ENCODE results near the gene SYNPR. TPM values are rescaled to one million over a fixed set of nuclear protein-coding genes. Genes with fewer than 3 reads are reported as not detected.

SYNPR gene
- total RNA-seq = not detected in 2 replicates
- long read RNA-seq = 0 reads

DNA sequence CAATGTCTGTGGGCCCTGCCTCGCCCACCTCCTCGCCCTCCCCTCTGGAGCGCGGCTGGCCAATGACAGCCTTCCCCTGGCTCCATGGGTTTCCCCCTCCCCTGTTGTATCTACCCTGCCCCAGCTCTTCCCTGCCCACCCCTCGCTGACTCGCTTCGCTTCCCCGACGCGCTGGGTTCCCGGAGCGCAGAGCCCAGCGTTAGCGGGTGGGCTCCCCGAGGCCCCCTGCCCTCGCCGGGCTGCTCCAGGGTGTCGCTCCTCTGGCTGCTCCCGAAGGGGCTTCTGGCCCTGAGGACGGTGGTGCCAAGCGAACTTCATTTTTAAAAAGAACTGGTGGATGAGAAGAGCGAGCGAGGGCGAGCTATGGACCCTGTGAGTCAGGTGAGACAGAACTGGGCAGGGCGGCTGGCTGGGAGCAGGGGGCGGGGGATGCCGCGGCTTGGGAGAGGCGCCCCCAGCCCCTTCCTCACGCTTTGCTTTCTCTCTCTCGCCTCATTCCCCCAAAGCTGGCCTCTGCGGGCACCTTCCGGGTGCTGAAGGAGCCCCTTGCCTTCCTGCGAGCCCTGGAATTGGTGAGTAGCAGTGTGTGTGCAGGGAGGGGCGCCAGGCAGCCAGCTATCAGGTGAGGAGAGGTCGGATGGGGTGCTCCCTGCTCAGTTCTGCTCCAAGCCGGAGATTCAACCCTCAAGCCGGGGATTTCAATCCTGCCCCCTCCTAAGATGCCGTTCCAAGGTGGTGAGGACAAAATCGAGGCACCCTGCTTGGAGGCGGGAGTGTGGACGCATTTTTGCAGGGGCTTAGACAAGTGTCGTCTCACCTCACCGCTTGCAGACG is at the start of gene SYNPR:
Gene SYNPR, plus strand, starts transcription at position 138 of the 834 bp plus-strand sequence.
- H3K4me1 Mint-ChIP-seq = peaks cover 11% of the 10 kb centered on the region
- no peaks in the 10 kb centered on the region for H3K9me3 Mint-ChIP-seq
- H3K36me3 Mint-ChIP-seq (ENCODE audit: low read depth) = no peaks in the 10 kb centered on the region
- peaks cover 88% of the 10 kb centered on the region for H3K27me3 Mint-ChIP-seq (ENCODE audit: low read depth)
- H3K27ac Mint-ChIP-seq (ENCODE audit: unreplicated experiment) = no peak within 1 kb of the TSS
- TF ChIP-seq, protein P1, sequence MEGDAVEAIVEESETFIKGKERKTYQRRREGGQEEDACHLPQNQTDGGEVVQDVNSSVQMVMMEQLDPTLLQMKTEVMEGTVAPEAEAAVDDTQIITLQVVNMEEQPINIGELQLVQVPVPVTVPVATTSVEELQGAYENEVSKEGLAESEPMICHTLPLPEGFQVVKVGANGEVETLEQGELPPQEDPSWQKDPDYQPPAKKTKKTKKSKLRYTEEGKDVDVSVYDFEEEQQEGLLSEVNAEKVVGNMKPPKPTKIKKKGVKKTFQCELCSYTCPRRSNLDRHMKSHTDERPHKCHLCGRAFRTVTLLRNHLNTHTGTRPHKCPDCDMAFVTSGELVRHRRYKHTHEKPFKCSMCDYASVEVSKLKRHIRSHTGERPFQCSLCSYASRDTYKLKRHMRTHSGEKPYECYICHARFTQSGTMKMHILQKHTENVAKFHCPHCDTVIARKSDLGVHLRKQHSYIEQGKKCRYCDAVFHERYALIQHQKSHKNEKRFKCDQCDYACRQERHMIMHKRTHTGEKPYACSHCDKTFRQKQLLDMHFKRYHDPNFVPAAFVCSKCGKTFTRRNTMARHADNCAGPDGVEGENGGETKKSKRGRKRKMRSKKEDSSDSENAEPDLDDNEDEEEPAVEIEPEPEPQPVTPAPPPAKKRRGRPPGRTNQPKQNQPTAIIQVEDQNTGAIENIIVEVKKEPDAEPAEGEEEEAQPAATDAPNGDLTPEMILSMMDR (conservative IDR thresholded peaks at IDR 0.05) = no peak
- DNase-seq (ENCODE audit: low read depth, low spot score) = no peak
- H3K4me3 Mint-ChIP-seq = peak within 1 kb of the TSS; percentile 80

DNA sequence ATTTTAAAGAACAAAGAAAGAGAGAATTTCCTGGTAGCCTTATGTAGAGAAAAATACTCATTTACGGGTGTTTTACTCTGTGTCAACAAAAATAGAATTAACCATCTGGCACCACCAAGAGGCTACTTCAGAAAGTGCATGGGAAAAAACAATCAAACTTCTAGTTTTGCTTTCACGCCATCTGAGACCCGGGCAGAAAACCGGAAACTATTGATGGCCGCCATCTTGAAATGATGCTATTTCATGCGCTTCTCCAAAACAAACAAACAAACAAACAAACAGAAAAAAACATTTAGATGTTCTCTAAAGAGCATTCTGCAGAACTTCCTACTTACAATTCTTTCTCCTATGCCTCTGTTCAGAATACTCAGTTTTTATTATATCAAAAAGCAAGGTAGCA is 49.4 kb upstream of the SYNPR start:
- Mint-ChIP-seq H3K9me3 (peaks cover 5% of the 10 kb centered on the region), H3K4me3 (no peak overlapping the region), H3K27ac (ENCODE audit: unreplicated experiment) (no peak overlapping the region), H3K36me3 (ENCODE audit: low read depth) (no peaks in the 10 kb centered on the region), H3K27me3 (ENCODE audit: low read depth) (peaks cover 13% of the 10 kb centered on the region), H3K4me1 (peaks cover 10% of the 10 kb centered on the region)
- TF ChIP-seq, protein P1 (conservative IDR thresholded peaks at IDR 0.05) = peak; percentile 80
- DNase-seq (ENCODE audit: low read depth, low spot score) = peak; percentile 13

DNA sequence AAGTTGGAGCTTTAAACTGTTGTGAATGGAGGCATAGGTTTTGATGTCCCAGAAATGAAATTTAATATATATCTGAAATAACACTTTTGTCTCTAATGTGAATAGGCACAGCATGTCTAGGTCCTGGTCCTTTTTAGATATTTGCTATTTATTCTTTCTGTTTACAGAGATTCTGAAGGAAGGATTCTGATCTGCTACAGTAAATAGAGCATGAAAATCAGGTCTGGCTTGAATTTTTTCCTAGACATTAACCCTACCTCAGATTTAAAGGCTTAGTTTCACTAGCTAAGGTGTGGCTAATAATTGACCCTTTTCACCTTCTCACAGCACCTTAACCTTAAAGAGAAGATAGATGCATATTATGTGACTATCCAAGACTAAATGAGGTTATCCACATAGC is 48.0 kb upstream of the SYNPR start:
- H3K4me3 Mint-ChIP-seq = no peak overlapping the region
- no peak overlapping the region for H3K27ac Mint-ChIP-seq (ENCODE audit: unreplicated experiment)
- H3K36me3 Mint-ChIP-seq (ENCODE audit: low read depth) = no peaks in the 10 kb centered on the region
- TF ChIP-seq, protein P1 (conservative IDR thresholded peaks at IDR 0.05) = no peak
- no peak for DNase-seq (ENCODE audit: low read depth, low spot score)
- peaks cover 10% of the 10 kb centered on the region for H3K27me3 Mint-ChIP-seq (ENCODE audit: low read depth)
- H3K4me1 Mint-ChIP-seq = peaks cover 10% of the 10 kb centered on the region
- peaks cover 5% of the 10 kb centered on the region for H3K9me3 Mint-ChIP-seq

DNA sequence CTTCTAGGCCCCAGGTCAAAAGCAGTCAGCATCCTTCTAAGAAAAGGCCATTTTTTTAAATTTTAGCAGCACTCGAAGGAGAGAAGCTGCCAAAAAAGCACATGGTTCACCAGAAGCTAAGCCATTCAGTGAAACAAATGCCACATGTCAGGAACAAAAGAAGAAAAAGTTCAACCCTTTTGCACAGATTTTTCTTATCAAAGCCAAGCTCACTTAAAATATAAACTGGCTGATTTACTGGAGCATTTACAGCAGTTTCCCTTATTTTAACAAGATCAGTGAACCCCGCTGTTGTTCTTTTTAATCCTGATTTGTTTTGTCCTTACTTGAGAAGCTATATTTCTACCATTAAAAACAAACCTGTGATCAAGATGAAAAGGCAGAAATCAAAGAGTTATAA is 46.5 kb upstream of the SYNPR start:
- Mint-ChIP-seq H3K4me1 (peaks cover 10% of the 10 kb centered on the region), H3K27ac (ENCODE audit: unreplicated experiment) (no peak overlapping the region), H3K27me3 (ENCODE audit: low read depth) (peaks cover under 1% of the 10 kb centered on the region), H3K36me3 (ENCODE audit: low read depth) (no peaks in the 10 kb centered on the region), H3K4me3 (no peak overlapping the region), H3K9me3 (peaks cover 5% of the 10 kb centered on the region)
- TF ChIP-seq, protein P1 (conservative IDR thresholded peaks at IDR 0.05) = no peak
- no peak for DNase-seq (ENCODE audit: low read depth, low spot score)

DNA sequence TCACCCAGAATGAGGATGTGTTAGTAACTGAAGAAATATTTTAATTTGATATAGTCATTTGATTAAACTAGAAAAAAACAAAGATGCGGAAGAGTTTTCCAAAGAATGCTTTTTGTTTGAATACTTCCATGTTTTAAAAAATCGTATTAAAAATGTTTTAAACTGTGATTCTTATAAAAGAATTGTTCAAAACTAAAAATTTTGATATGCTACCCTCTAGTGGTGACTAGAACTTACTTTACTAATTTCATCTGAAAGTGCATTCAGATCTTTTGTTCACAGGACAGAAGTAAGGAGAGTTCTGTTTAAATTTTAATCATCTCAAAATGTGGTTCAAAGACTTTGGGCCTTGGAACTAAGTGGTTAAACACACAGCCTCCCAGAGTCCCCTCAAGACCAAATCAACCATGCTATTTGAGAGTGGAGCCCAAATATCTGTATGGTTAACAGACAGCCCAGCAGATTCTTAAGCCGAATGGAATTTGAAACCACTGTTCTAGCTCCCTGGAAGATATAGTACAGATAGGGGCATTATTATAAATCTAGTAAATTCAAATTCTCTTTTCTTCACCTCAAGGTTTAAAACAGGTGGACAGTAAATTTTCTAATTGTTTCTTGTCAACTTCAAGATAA is 45.2 kb upstream of the SYNPR start:
- peaks cover 8% of the 10 kb centered on the region for H3K4me1 Mint-ChIP-seq
- H3K36me3 Mint-ChIP-seq (ENCODE audit: low read depth) = no peaks in the 10 kb centered on the region
- H3K4me3 Mint-ChIP-seq = no peak overlapping the region
- no peak overlapping the region for H3K27ac Mint-ChIP-seq (ENCODE audit: unreplicated experiment)
- H3K9me3 Mint-ChIP-seq = peaks cover 5% of the 10 kb centered on the region
- TF ChIP-seq, protein P1 (conservative IDR thresholded peaks at IDR 0.05) = peak; percentile 66
- H3K27me3 Mint-ChIP-seq (ENCODE audit: low read depth) = no peaks in the 10 kb centered on the region
- no peak for DNase-seq (ENCODE audit: low read depth, low spot score)

All from neural crest cell (in vitro differentiated cells).